GM23338 (cell line): ENCODE results near the gene AOPEP. TPM values are rescaled to one million over a fixed set of nuclear protein-coding genes. Genes with fewer than 3 reads are reported as not detected.
"Not testable (repeated sequence)": the region's sequence is repeated elsewhere in the genome, so short reads cannot be mapped to it uniquely, and the experiment has no call there.

Experiments
- ATAC-seq: fragments of 200-7000 bp; cut with Tn5 transposase; 3 replicates; pipeline ENCODE4 v1.9.1; 2020
- DNase-seq: peaks from one replicate; pipeline ENCODE4 v3.0.0-alpha.2; 2015; ENCODE audit warnings: low spot score
- H2AFZ ChIP-seq: fragments of 200-600 bp; sonication (generic); 2 replicates; pipeline ENCODE4 v1.8.0; 2016; ENCODE audit warnings: antibody characterized with exemption, mild to moderate bottlenecking, moderate library complexity
- H3F3A ChIP-seq: fragments of 200-600 bp; sonication (generic); replicated peaks from 2 replicates; pipeline ENCODE4 v1.8.0; 2017; ENCODE audit warnings: antibody characterized with exemption, mixed run types, low read depth
- H3K27ac ChIP-seq: fragments of 200-600 bp; sonication (generic); 2 replicates; pipeline ENCODE4 v1.6.1; 2016; ENCODE audit warnings: low read depth
- H3K27me3 ChIP-seq: fragments of 200-600 bp; sonication (generic); 2 replicates; pipeline ENCODE4 v1.8.0; 2016; ENCODE audit warnings: mild to moderate bottlenecking, mixed run types, moderate library complexity; ENCODE audit not compliant: insufficient read depth
- H3K36me3 ChIP-seq: fragments of 200-600 bp; sonication (generic); 2 replicates; pipeline ENCODE4 v1.8.0; 2016; ENCODE audit warnings: mild to moderate bottlenecking; ENCODE audit not compliant: insufficient read depth
- H3K4me1 ChIP-seq: fragments of 200-600 bp; sonication (generic); 2 replicates; pipeline ENCODE4 v1.8.0; 2016; ENCODE audit warnings: mild to moderate bottlenecking, moderate library complexity; ENCODE audit not compliant: insufficient read depth
- H3K4me2 ChIP-seq: fragments of 200-600 bp; sonication (generic); 2 replicates; pipeline ENCODE4 v1.7.1; 2017; ENCODE audit warnings: mixed run types
- H3K4me3 ChIP-seq: fragments of 200-600 bp; sonication (generic); 2 replicates; pipeline ENCODE4 v1.6.1; 2016; ENCODE audit warnings: mixed run types
- H3K79me2 ChIP-seq: fragments of 200-600 bp; sonication (generic); replicated peaks from 2 replicates; pipeline ENCODE4 v1.8.0; 2017; ENCODE audit warnings: mild to moderate bottlenecking; ENCODE audit not compliant: insufficient read depth
- H3K9me2 ChIP-seq: fragments of 200-600 bp; sonication (generic); 2 replicates; pipeline ENCODE4 v1.8.0; 2017; ENCODE audit not compliant: insufficient read depth
- H4K20me1 ChIP-seq: fragments of 200-600 bp; sonication (generic); replicated peaks from 2 replicates; pipeline ENCODE4 v1.8.0; 2017; ENCODE audit warnings: mild to moderate bottlenecking; ENCODE audit not compliant: insufficient read depth
- H3K27ac Mint-ChIP-seq: 2 replicates; pipeline ENCODE4 v1.8.0; 2020; ENCODE audit warnings: inconsistent platforms, mild to moderate bottlenecking, moderate library complexity, mixed read lengths
- H3K27me3 Mint-ChIP-seq: 3 replicates; pipeline ENCODE4 v1.8.0; 2022; ENCODE audit warnings: low read depth, mild to moderate bottlenecking, moderate library complexity, mixed read lengths, inconsistent platforms; ENCODE audit not compliant: insufficient read depth, poor library complexity
- H3K36me3 Mint-ChIP-seq: 3 replicates; pipeline ENCODE4 v1.8.0; 2021; ENCODE audit warnings: low read depth, mild to moderate bottlenecking, inconsistent platforms, moderate library complexity, mixed read lengths
- H3K4me1 Mint-ChIP-seq: 3 replicates; pipeline ENCODE4 v1.8.0; 2020; ENCODE audit warnings: mild to moderate bottlenecking, inconsistent platforms, mixed read lengths
- H3K4me3 Mint-ChIP-seq: 3 replicates; pipeline ENCODE4 v1.8.0; 2021; ENCODE audit warnings: moderate library complexity, mild to moderate bottlenecking, inconsistent platforms, mixed read lengths
- H3K9me3 Mint-ChIP-seq: 3 replicates; pipeline ENCODE4 v1.8.0; 2020; ENCODE audit warnings: moderate library complexity, mild to moderate bottlenecking, inconsistent platforms, mixed read lengths
- CREB1 ChIP-seq: fragments of 250-450 bp; sonication (Bioruptor Pico); IDR thresholded peaks from 2 replicates; pipeline ENCODE4 v1.5.0; 2020; ENCODE audit warnings: low read depth, mild to moderate bottlenecking, moderate library complexity
- EZH2 ChIP-seq: fragments of 200-600 bp; sonication (generic); IDR thresholded peaks from one replicate; pipeline ENCODE4 v1.8.0; 2017; ENCODE audit warnings: antibody characterized with exemption, mild to moderate bottlenecking, low read depth; ENCODE audit not compliant: unreplicated experiment
- JUNB ChIP-seq: IDR thresholded peaks from one replicate; pipeline ENCODE4 v1.6.1; 2016; ENCODE audit warnings: antibody characterized with exemption; ENCODE audit not compliant: unreplicated experiment
- POLR2AphosphoS5 ChIP-seq: IDR thresholded peaks from 2 replicates; pipeline ENCODE4 v1.6.1; 2016; ENCODE audit warnings: antibody characterized with exemption, low read depth
- STAT1 ChIP-seq: IDR thresholded peaks from one replicate; pipeline ENCODE4 v1.6.1; 2016; ENCODE audit warnings: antibody characterized with exemption; ENCODE audit not compliant: unreplicated experiment
- ZNF114 ChIP-seq: fragments of 250-450 bp; sonication (Bioruptor Pico); IDR thresholded peaks from 2 replicates; pipeline ENCODE4 v1.5.0; 2020; ENCODE audit warnings: mild to moderate bottlenecking, moderate library complexity
- polyA plus RNA-seq: library from polyadenylated mRNA; unstranded; fragments of >200 nt; fragmentation: Nextera tagmentation; extraction: Ambion mirVana; gene quantifications from 2 replicates; pipeline ENCODE4 v1.2.1, GENCODE V29; 2016
- total RNA-seq: library from RNA; depleted of rRNA; stranded (reverse); fragments of >200 nt; shearing (Covaris generic); gene quantifications from 2 replicates; pipeline ENCODE4 v1.2.3, GENCODE V29; 2014
- TF ChIP-seq, protein P1 (sequence below): IDR thresholded peaks from one replicate; pipeline ENCODE4 v1.6.1; 2018; ENCODE audit warnings: antibody characterized with exemption; ENCODE audit not compliant: unreplicated experiment
- TF ChIP-seq, protein P2 (sequence below): IDR thresholded peaks from 2 replicates; pipeline ENCODE4 v1.6.1; 2016; ENCODE audit warnings: antibody characterized with exemption
- TF ChIP-seq, protein P3 (sequence below), 2 experiments: fragments of 200-600 bp in 1 of 2; sonication (generic) in 1 of 2; conservative IDR thresholded peaks; 2 replicates each; pipeline versions ENCODE4 v1.5.1 to v1.6.1; 2016 to 2017; ENCODE audit warnings: antibody characterized with exemption in 2 of 2, low read depth in 2 of 2, mild to moderate bottlenecking in 2 of 2, moderate library complexity in 1 of 2

Gene AOPEP
- total and polyA plus RNA-seq, 2 experiments from 2014 or later = 7.0 to 16.5 TPM

DNA sequence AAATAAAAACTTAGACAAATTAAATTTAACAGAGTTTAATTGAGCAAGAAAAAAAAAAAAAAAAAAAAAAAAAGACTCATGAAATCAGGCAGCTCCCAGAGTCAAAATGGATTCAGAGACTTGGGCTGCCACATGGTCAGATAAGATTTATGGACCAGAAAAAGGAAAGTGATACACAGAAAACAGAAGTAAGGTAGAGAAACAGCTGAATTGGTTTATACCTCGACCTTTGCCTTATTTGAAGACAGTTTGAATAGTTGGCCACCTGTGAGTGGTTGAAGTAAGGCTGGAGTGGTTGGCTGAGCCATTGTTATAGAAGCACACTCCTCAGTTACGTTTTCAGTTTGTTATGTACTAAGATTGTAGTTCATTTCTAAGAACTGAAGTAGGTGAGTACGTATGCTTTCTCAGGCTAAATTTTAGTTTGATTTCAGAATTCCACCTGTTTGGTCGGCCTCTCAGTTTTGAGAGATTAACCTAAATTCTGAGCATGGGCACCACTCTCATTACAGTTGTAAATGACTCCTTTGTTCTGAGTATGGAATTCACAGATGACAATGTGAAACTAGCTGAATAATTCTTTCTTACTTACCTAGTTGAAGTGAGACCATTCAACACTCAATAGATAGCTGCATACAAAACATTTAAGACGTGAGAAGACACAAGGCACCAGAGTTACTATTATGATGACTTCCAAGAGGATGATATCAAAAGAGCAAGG is 149.0 kb downstream of the AOPEP start:
- H4K20me1 ChIP-seq = no peaks in the 10 kb centered on the region
- no peaks in the 10 kb centered on the region for H3K79me2 ChIP-seq
- no peaks in the 10 kb centered on the region for H3K27me3 Mint-ChIP-seq
- H3K9me2 ChIP-seq = no peaks in the 10 kb centered on the region; the same call in 1 of the 2 replicates
- H3K4me3 Mint-ChIP-seq = no peak overlapping the region
- H3K36me3 ChIP-seq = no peaks in the 10 kb centered on the region
- TF ChIP-seq POLR2AphosphoS5 = no peak
- no peak for TF ChIP-seq CREB1 (CRISPR knock-in tag)
- TF ChIP-seq STAT1 = no peak
- TF ChIP-seq, protein P1, sequence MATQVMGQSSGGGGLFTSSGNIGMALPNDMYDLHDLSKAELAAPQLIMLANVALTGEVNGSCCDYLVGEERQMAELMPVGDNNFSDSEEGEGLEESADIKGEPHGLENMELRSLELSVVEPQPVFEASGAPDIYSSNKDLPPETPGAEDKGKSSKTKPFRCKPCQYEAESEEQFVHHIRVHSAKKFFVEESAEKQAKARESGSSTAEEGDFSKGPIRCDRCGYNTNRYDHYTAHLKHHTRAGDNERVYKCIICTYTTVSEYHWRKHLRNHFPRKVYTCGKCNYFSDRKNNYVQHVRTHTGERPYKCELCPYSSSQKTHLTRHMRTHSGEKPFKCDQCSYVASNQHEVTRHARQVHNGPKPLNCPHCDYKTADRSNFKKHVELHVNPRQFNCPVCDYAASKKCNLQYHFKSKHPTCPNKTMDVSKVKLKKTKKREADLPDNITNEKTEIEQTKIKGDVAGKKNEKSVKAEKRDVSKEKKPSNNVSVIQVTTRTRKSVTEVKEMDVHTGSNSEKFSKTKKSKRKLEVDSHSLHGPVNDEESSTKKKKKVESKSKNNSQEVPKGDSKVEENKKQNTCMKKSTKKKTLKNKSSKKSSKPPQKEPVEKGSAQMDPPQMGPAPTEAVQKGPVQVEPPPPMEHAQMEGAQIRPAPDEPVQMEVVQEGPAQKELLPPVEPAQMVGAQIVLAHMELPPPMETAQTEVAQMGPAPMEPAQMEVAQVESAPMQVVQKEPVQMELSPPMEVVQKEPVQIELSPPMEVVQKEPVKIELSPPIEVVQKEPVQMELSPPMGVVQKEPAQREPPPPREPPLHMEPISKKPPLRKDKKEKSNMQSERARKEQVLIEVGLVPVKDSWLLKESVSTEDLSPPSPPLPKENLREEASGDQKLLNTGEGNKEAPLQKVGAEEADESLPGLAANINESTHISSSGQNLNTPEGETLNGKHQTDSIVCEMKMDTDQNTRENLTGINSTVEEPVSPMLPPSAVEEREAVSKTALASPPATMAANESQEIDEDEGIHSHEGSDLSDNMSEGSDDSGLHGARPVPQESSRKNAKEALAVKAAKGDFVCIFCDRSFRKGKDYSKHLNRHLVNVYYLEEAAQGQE = no peak
- H3K4me2 ChIP-seq = no peak overlapping the region
- no peaks in the 10 kb centered on the region for H3K36me3 Mint-ChIP-seq
- H3K4me1 ChIP-seq = 0 out of 2 replicates have a peak, but pooled peaks cover 4% of the 10 kb centered on the region
- H3K27me3 ChIP-seq = no peaks in the 10 kb centered on the region
- no peak overlapping the region for H3K27ac ChIP-seq
- ATAC-seq (no peak), DNase-seq (no peak)
- H3K4me3 ChIP-seq = no peak overlapping the region
- H3K9me3 Mint-ChIP-seq = no peaks in the 10 kb centered on the region
- H3F3A ChIP-seq = no peaks in the 10 kb centered on the region
- no peak overlapping the region for H3K27ac Mint-ChIP-seq
- peaks cover 17% of the 10 kb centered on the region; the same call in 2 of the 3 replicates for H3K4me1 Mint-ChIP-seq
- no peak overlapping the region for H2AFZ ChIP-seq

DNA sequence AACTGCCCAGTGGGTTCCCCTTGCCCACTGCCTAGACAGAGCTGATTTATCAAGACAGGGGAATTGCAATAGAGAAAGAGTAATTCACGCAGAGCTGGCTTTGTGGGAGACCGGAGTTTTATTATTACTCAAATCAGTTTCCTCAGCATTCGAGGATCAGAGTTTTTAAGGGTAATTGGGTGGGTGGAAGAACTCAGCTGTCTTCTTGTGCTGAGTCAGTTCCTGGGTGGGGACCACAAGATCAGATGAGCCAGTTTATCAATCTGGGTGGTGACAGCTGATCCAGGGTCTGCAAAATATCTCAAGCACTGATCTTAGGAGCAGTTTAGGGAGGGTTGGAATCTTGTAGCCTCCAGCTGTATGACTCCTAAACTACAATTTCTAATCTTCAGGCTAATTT is 152.3 kb downstream of the AOPEP start:
- not testable (repeated sequence) for ATAC-seq, H3K36me3 Mint-ChIP-seq, H3K9me2 ChIP-seq, H3K4me3 ChIP-seq, H3K27me3 ChIP-seq, H4K20me1 ChIP-seq, H3K27me3 Mint-ChIP-seq, H2AFZ ChIP-seq, H3K4me1 ChIP-seq, H3K4me3 Mint-ChIP-seq, H3K79me2 ChIP-seq, H3K9me3 Mint-ChIP-seq, H3K27ac Mint-ChIP-seq, H3K4me2 ChIP-seq, H3F3A ChIP-seq, H3K36me3 ChIP-seq, DNase-seq, H3K27ac ChIP-seq
- H3K4me1 Mint-ChIP-seq = peaks cover 21% of the 10 kb centered on the region; the same call in 2 of the 3 replicates

DNA sequence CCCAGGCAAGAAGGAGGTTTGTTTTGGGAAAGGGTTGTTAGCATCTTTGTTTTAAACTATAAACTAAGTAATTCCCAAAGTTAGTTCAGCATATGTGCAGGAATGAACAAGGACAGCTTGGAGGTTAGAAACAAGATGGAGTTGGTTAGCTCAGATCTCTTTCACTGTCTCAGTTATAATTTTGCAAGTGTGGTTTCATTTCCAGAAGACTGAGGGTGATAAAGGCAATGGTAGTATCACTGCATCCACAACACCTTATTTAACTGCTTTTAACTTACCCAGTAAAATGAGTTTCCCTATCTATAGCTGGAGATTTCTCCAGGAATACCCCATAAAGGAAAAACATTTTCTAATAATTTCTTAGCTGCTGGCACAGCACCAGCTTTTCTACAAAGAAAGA is 152.7 kb downstream of the AOPEP start:
- H3K36me3 ChIP-seq = no peaks in the 10 kb centered on the region
- H3K4me1 ChIP-seq = 0 out of 2 replicates have a peak, but pooled peaks cover 4% of the 10 kb centered on the region
- no peaks in the 10 kb centered on the region for H3F3A ChIP-seq
- H3K27me3 ChIP-seq = no peaks in the 10 kb centered on the region
- no peaks in the 10 kb centered on the region; the same call in 1 of the 2 replicates for H3K9me2 ChIP-seq
- no peaks in the 10 kb centered on the region for H4K20me1 ChIP-seq
- H3K4me3 Mint-ChIP-seq = no peak overlapping the region
- no peak overlapping the region for H2AFZ ChIP-seq
- H3K4me2 ChIP-seq = no peak overlapping the region
- no peaks in the 10 kb centered on the region for H3K36me3 Mint-ChIP-seq
- ATAC-seq (no peak), DNase-seq (no peak)
- H3K4me3 ChIP-seq = no peak overlapping the region
- no peak overlapping the region for H3K27ac ChIP-seq
- no peaks in the 10 kb centered on the region for H3K27me3 Mint-ChIP-seq
- no peak overlapping the region for H3K27ac Mint-ChIP-seq
- no peaks in the 10 kb centered on the region for H3K79me2 ChIP-seq
- H3K4me1 Mint-ChIP-seq = peaks cover 21% of the 10 kb centered on the region; the same call in 2 of the 3 replicates
- H3K9me3 Mint-ChIP-seq = no peaks in the 10 kb centered on the region
- TF ChIP-seq, protein P2, sequence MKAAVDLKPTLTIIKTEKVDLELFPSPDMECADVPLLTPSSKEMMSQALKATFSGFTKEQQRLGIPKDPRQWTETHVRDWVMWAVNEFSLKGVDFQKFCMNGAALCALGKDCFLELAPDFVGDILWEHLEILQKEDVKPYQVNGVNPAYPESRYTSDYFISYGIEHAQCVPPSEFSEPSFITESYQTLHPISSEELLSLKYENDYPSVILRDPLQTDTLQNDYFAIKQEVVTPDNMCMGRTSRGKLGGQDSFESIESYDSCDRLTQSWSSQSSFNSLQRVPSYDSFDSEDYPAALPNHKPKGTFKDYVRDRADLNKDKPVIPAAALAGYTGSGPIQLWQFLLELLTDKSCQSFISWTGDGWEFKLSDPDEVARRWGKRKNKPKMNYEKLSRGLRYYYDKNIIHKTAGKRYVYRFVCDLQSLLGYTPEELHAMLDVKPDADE = no peak
- TF ChIP-seq ZNF114 (no peak), EZH2 (no peak), JUNB (no peak)
- TF ChIP-seq, protein P3, sequence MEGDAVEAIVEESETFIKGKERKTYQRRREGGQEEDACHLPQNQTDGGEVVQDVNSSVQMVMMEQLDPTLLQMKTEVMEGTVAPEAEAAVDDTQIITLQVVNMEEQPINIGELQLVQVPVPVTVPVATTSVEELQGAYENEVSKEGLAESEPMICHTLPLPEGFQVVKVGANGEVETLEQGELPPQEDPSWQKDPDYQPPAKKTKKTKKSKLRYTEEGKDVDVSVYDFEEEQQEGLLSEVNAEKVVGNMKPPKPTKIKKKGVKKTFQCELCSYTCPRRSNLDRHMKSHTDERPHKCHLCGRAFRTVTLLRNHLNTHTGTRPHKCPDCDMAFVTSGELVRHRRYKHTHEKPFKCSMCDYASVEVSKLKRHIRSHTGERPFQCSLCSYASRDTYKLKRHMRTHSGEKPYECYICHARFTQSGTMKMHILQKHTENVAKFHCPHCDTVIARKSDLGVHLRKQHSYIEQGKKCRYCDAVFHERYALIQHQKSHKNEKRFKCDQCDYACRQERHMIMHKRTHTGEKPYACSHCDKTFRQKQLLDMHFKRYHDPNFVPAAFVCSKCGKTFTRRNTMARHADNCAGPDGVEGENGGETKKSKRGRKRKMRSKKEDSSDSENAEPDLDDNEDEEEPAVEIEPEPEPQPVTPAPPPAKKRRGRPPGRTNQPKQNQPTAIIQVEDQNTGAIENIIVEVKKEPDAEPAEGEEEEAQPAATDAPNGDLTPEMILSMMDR (conservative IDR thresholded peaks at IDR 0.05; ENCODE audit: low read depth in 2 of 2) = no peak
- TF ChIP-seq, protein P1 = no peak
